Stomach (tissue), 9 donors: ENCODE data around the gene HSPA12A. TPM values are rescaled to one million over a fixed set of nuclear protein-coding genes. Genes with fewer than 3 reads are reported as not detected.

ENCODE experiments used
- DNase-seq, 2 donors: peaks; one replicate each; pipeline versions ENCODE4 v3.0.0 to v3.0.0-alpha.2; 2013 to 2019
- H3K27ac ChIP-seq, 5 donors: fragments of 200-600 bp in 4 of 5; sonication (generic) in 4 of 5; one replicate each; pipeline ENCODE4 v1.5.1; 2013 to 2019; ENCODE audit warnings: mild to moderate bottlenecking in 1 of 5, moderate library complexity in 1 of 5
- H3K27me3 ChIP-seq, 3 donors: fragments of 200-600 bp; sonication (generic); one replicate each; pipeline ENCODE4 v1.5.1; 2017 to 2019; ENCODE audit warnings: mixed run types in 1 of 3
- H3K36me3 ChIP-seq, 4 donors: fragments of 200-600 bp; sonication (generic); 1 replicate in 3 of 4; 2 replicates in 1 of 4; pipeline ENCODE4 v1.5.1; 2016 to 2019
- H3K4me1 ChIP-seq, 4 donors: fragments of 200-600 bp; sonication (generic); one replicate each; pipeline ENCODE4 v1.5.1; 2016 to 2019
- H3K4me3 ChIP-seq, 4 donors: fragments of 200-600 bp; sonication (generic) in 3 of 4; one replicate each; pipeline ENCODE4 v1.5.1; 2016 to 2019; ENCODE audit warnings: mild to moderate bottlenecking in 1 of 4
- H3K9me3 ChIP-seq, 4 donors: fragments of 200-600 bp; sonication (generic); one replicate each; pipeline ENCODE4 v1.5.1; 2016 to 2019
- EP300 ChIP-seq: sonication (generic); formaldehyde crosslinking; IDR thresholded peaks from one replicate; pipeline ENCODE4 v1.6.1; 2017; ENCODE audit warnings: antibody characterized with exemption
- POLR2A ChIP-seq, 4 donors: fragments of 450-650 bp; IDR thresholded peaks; one replicate each; pipeline ENCODE4 v1.6.1; 2016; ENCODE audit warnings: antibody characterized with exemption in 4 of 4, control low read depth in 2 of 4, mild to moderate bottlenecking in 1 of 4, moderate library complexity in 1 of 4
- POLR2AphosphoS5 ChIP-seq, 3 donors: sonication (generic); formaldehyde crosslinking; IDR thresholded peaks; one replicate each; pipeline ENCODE4 v1.6.1; 2016; ENCODE audit warnings: antibody characterized with exemption in 3 of 3
- WGBS, 5 donors: extraction: QIAGEN DNeasy Blood & Tissue Kit in 3 of 5; methylation state at CpG; one replicate each; pipeline versions ENCODE4 v1.1.5 to v1.1.7; 2013 to 2018; 5-methylcytosine and 5-hydroxymethylcytosine counted together
- intact Hi-C: fragments of 100-400 bp; cut with DNase I; formaldehyde crosslinking; loops from one replicate; pipeline ENCODE4 v1.15.1; 2023; ENCODE audit warnings: low total_unique reads
- polyA plus RNA-seq, 3 donors: library from polyadenylated mRNA; stranded (reverse); fragments of 200-250 nt; gene quantifications; one replicate each; pipeline ENCODE4 v1.2.3, GENCODE V29; 2013
- total RNA-seq, 5 donors: library from RNA; depleted of rRNA; stranded (reverse); fragments of >200 nt; gene quantifications; one replicate each; pipeline versions ENCODE4 v1.1.0 to v1.2.3, GENCODE V29; 2014 to 2016
- TF ChIP-seq, protein P1 (sequence below), 7 experiments: fragments of 450-650 bp in 4 of 7; fragments of 200-600 bp in 3 of 7; sonication (generic) in 3 of 7; IDR thresholded peaks; one replicate each; pipeline ENCODE4 v1.5.1; 2016 to 2019; ENCODE audit warnings: antibody characterized with exemption in 7 of 7, control low read depth in 2 of 7, mild to moderate bottlenecking in 1 of 7
- donor health status: healthy with polysubstance abuse.
- donor health status: Bipolar disorder and iron deficiency.
- donor health status: healthy.

Gene HSPA12A
- total and polyA plus RNA-seq, 8 donors: 2.0 to 25.5 (median 4.1) TPM

DNA sequence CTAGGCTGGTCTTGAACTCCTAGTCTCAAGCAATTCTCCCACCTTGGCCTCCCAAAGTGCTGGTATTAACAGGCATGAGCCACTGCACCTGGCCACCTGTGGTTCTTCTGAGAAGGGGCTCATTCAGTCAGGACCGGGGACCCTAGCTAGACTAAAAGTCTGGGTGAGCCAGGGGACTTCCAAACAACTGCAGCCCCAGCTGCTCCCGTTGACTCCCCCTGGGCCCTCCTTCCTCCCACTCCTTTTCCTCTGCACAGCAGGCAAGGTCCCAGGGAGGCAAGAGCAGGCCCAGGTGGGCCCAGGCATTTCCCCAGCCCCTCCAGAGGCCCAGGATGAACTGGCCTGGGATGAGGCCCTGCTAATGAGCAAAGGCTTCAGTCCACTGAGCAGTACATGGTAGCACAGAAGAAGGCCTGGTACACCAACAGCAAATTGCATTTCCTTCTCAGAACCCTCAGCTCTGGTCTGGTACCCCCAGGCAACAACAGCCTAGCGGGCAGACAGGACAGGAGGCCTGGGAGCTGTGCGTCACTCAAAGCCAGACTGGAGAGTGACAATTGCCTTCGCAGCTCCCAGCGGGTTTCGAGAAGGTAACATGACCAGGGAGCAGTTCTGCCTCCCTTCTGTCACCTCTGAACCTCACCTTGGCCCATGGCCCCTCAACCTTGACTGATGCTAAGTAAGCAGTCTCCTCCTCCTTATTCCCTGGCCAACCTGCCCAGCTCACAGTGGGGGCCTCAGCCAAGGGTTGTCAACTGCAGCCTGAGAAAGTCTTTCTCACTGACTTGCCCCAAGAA lies 30.7 kb upstream of the HSPA12A start:
- Histone ChIP-seq H3K36me3 (no peaks in the 10 kb centered on the region), H3K9me3 (no peaks in the 10 kb centered on the region), H3K4me3 (no peak overlapping the region), H3K27me3 (peaks cover 0 to 21% (median 0%) of the 10 kb centered on the region in 3 donors), H3K4me1 (no peaks in the 10 kb centered on the region), H3K27ac (no peak overlapping the region)
- TF ChIP-seq EP300: no peak
- no peak for TF ChIP-seq POLR2AphosphoS5 (IDR thresholded peaks at IDR 0.05)
- TF ChIP-seq POLR2A (IDR thresholded peaks at IDR 0.05): no peak
- TF ChIP-seq, protein P1, sequence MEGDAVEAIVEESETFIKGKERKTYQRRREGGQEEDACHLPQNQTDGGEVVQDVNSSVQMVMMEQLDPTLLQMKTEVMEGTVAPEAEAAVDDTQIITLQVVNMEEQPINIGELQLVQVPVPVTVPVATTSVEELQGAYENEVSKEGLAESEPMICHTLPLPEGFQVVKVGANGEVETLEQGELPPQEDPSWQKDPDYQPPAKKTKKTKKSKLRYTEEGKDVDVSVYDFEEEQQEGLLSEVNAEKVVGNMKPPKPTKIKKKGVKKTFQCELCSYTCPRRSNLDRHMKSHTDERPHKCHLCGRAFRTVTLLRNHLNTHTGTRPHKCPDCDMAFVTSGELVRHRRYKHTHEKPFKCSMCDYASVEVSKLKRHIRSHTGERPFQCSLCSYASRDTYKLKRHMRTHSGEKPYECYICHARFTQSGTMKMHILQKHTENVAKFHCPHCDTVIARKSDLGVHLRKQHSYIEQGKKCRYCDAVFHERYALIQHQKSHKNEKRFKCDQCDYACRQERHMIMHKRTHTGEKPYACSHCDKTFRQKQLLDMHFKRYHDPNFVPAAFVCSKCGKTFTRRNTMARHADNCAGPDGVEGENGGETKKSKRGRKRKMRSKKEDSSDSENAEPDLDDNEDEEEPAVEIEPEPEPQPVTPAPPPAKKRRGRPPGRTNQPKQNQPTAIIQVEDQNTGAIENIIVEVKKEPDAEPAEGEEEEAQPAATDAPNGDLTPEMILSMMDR (IDR thresholded peaks at IDR 0.05): no peak
- intact Hi-C loops: no loop called here
- DNase-seq: no peak
- 85 to 93% (median 90%) methylated on average over 5 to 7 of the region's 7 CpGs for WGBS, 5 donors

DNA sequence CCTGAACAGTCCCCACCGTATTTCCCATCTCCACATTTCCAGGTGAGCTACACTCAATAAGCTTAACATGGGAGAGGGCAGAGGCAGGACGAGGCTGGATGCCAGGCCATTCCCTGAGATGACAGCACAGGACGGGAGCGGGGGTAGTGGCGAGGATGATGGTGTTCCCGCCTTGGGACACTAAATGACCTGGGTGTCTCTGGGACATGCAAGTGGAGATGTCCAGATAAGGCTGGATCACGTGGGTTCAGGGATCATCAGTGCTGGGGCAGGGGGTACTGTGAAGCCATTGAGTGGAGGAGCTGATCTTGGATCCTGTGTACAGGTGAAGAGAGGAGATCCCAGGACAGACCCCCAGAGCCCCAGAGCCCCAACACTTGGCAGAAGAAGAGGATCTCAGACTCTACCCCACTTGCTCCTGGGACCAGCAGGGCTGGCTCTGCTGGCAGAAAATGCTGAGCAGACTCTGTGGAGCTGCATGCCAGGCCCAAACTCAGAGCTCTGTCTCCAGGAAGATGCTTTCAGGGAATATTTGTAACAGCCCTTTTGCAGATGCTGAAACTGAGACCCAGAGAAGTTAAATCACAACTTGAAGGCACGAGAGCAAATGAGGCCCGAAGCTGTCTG lies 29.7 kb upstream of the HSPA12A start:
- Histone ChIP-seq H3K27ac (no peak overlapping the region), H3K4me3 (no peak overlapping the region), H3K9me3 (no peaks in the 10 kb centered on the region), H3K4me1 (peaks cover 0 to 6% (median 0%) of the 10 kb centered on the region in 4 donors), H3K27me3 (peaks cover 0 to 27% (median 0%) of the 10 kb centered on the region in 3 donors), H3K36me3 (no peaks in the 10 kb centered on the region)
- intact Hi-C loops: no loop called here
- 82 to 98% (median 85%) methylated on average over 8 to 9 of the region's 9 CpGs for WGBS, 5 donors
- no peak for DNase-seq
- TF ChIP-seq POLR2AphosphoS5 (IDR thresholded peaks at IDR 0.05) (no peak), POLR2A (IDR thresholded peaks at IDR 0.05) (no peak), EP300 (no peak)
- TF ChIP-seq, protein P1 (IDR thresholded peaks at IDR 0.05): no peak

DNA sequence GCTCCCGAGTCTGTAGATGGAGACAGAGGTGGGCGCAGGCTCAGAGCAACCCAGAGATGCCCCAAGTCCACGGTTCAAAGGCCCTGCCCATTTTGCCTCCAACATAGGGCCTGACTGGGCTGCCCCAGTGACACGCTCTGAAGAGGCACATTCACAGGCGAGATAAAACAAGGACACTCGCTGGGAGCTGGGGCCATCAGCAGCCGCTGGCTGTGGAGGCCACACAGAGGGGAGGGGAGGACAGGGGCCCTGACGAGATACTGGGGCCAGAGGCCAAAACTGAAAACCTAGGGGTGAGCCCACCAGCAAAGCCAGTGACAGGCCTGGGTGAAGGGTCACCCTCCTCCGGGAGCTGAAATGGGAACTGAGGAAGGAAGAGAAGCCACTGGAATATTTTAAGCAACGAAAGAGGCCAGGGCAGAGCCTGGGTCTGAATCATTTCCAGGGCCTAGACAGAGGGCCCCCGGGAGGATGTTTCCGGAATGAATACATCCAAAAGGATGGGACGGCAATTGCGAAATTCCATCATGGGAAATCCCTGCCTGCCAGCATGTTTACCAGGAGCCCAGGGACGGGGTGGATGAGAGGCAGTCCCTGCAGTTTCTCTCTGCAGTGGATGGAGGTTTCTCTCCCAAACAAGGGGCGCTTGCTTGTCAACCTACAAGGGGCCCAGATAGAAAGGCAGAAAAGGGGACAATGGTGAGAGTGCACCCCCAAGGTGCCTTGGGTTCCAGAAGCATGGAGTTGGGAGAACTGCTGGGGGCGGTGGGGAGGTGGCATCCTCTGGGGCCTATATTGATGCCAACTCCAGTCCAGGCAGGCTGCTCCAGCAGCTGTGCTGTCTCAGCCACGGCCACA lies 29.0 kb upstream of the HSPA12A start:
- H3K27ac ChIP-seq: peak overlapping the region; percentile 20 to 69 (median 40)
- intact Hi-C loops: no loop called here
- no peaks in the 10 kb centered on the region for H3K9me3 ChIP-seq
- peak; percentile 28 to 73 for DNase-seq
- peaks cover 0 to 32% (median 0%) of the 10 kb centered on the region in 3 donors for H3K27me3 ChIP-seq
- TF ChIP-seq POLR2AphosphoS5 (IDR thresholded peaks at IDR 0.05) (peak in 1 of 3 donors; percentile 32), POLR2A (IDR thresholded peaks at IDR 0.05) (no peak), EP300 (no peak)
- TF ChIP-seq, protein P1 (IDR thresholded peaks at IDR 0.05): no peak
- 65 to 75% (median 68%) methylated on average over 16 to 18 of the region's 18 CpGs for WGBS, 5 donors
- H3K4me1 ChIP-seq: peaks cover 0 to 7% (median 0%) of the 10 kb centered on the region in 4 donors
- no peak overlapping the region for H3K4me3 ChIP-seq
- no peaks in the 10 kb centered on the region for H3K36me3 ChIP-seq

DNA sequence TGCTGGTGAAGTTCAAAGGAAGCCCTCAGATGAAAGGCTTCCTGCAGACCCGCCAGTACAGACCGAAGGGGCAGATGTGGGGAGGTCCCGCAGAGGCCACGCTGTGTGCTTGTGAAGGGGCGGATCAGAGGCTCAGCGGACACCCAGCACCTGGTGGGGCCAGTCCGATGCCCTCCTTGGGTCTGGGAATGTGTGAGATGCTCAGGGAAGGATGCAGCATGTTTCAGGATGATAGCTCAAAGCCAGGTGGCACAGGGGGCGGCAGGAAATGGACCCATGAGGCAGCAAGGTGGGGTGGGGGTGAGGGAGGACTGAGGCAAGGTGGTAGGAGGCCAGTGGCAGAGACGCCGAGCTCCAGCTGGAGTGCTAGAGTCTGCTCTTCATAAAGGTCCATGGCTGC lies 27.9 kb upstream of the HSPA12A start:
- H3K9me3 ChIP-seq: peaks cover 0 to under 1% (median under 1%) of the 10 kb centered on the region in 4 donors
- DNase-seq: no peak

More for the DNA sequence above, 27.9 kb upstream of the HSPA12A start:
- intact Hi-C loops: no loop called here
- Histone ChIP-seq H3K27ac (no peak overlapping the region), H3K4me1 (peaks cover 0 to 7% (median 0%) of the 10 kb centered on the region in 4 donors), H3K4me3 (no peak overlapping the region), H3K27me3 (peaks cover 0 to 34% (median 0%) of the 10 kb centered on the region in 3 donors), H3K36me3 (no peaks in the 10 kb centered on the region)
- 85 to 91% (median 89%) methylated on average over 8 to 10 of the region's 10 CpGs for WGBS, 5 donors
- TF ChIP-seq POLR2AphosphoS5 (IDR thresholded peaks at IDR 0.05) (no peak), POLR2A (IDR thresholded peaks at IDR 0.05) (no peak), EP300 (no peak)
- TF ChIP-seq, protein P1 (IDR thresholded peaks at IDR 0.05): no peak
